NCI-H2227 (cell line): Measurements from ENCODE around the gene PPP2R2C.
A peak's percentile ranks its signal among the peaks of the same experiment; 100 is the strongest.

Source experiments
- DNase-seq: peaks from one replicate; lab custom pipeline; 2025; ENCODE audit not compliant: unreplicated experiment; lab: John Stamatoyannopoulos, UW

PPP2R2C gene

DNA sequence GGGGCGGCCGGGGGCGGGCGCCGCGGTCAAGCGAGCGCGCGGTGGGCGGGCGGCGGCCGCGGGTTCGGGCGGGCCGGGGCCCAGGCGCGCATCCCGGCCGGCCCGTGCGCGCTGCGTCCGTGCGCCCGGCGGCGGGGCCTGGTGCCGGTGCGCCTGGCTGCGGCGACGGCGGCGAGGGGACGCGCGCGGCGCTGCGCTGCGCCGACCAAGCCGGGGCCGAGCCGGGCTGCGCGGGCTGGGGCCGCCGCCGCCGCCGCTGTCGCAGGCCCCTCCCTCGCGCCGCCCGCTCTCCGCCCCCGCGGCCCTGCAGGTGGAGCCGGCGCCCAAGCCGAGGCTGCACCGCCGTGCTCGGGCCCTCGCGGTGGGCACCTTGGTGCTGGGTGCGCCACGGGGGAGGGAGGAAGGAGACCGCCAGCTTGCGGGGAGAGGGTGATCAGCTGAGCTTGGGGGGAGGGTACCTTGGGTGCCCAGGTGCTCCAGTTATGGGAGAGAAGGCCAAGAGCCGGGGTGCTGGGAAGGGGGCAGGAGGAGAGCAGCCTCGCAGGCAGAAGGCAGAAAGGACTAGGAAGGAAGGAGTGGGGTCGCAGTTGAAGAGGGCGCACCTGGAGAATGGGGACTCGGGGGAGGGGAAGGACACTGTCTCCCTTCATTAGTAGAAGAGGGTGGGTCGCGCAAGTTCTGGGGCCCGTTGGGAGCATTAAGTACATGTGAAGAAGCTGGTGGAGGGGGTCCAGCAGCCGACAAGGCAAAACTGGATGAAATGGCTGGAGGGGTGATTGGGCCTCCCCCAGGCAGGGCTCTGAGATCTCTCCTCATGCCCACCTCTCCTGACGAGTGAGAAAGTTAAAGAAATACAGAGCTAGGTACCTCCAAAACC is at the start of gene PPP2R2C:
PPP2R2C (minus strand) TSS at position 228 of the 877 bp plus-strand sequence. CDS start 385 bp downstream, outside the sequence.
- peak; percentile 70 for DNase-seq

GRCh38 chr4:6520978-6521377 is 48.6 kb upstream of the PPP2R2C start:
- no peak for DNase-seq

- no peak for DNase-seq
Measured at GRCh38 chr4:6520051-6520636, 47.7 kb upstream of the PPP2R2C start.

DNA sequence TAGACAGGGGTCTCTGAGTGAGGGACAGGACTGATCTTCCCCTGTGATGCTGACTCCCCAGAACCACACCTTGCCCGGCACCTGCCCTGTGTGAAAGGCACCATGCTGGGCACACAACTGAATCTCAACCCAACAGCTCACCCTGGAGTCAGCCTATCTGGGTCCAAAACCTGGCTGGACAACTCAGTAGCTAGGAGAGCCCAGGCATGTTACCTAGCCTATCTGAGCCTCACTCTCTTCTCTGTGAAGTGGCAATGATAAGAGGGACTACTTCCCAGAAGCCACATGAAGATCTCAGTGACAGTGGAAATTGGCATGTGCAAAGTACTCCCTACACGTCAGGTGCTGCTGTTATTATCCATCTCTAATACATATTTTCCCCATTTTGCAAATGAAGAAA is 44.8 kb upstream of the PPP2R2C start:
- DNase-seq, result no peak

- no peak for DNase-seq
Measured at GRCh38 chr4:6516762-6517161, 44.3 kb upstream of the PPP2R2C start.

DNA sequence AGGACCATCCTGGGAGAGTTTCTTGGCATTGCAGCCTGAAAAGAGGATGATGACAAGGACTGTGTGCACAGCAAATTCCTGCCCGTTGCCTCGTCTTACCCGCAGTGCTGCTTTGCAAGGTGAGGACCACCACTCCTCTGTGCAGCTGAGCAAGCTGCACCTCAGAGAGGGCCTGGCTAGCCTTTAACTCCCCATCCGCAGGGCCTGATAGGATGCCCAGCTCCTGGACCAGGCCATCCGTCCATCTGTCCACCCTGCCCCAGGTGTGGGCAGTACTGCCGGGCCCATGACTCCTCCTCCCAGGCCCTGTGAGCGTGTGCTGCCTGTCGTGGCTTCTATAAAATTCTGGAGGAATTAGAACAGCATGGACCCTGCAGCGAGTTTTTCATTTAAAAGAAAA is 43.9 kb upstream of the PPP2R2C start:
- no peak for DNase-seq

GRCh38 chr4:6513678-6514077 is 41.3 kb upstream of the PPP2R2C start:
- DNase-seq, result no peak

GRCh38 chr4:6509587-6509986 is 37.2 kb upstream of the PPP2R2C start:
- DNase-seq, result no peak

DNA sequence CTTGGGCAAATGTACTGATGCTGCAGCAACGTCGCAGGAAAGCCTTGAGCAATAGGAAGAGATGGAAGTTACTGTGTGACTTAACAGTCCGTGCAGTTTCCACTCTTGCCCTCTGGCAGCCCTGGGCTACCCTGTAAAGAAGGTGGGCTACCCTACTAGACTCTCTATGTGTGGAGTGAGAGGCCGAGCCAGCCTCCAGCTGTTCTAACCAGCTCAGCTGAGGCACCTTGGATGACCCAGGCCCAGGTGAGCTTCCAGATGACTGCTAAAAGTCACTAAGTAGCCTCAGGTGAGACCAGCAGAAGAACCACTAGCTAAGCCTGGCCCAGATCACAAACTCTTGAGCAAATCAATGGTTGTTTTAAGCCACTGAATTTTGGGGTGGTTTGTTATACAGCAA is 34.9 kb upstream of the PPP2R2C start:
- DNase-seq, result no peak

DNA sequence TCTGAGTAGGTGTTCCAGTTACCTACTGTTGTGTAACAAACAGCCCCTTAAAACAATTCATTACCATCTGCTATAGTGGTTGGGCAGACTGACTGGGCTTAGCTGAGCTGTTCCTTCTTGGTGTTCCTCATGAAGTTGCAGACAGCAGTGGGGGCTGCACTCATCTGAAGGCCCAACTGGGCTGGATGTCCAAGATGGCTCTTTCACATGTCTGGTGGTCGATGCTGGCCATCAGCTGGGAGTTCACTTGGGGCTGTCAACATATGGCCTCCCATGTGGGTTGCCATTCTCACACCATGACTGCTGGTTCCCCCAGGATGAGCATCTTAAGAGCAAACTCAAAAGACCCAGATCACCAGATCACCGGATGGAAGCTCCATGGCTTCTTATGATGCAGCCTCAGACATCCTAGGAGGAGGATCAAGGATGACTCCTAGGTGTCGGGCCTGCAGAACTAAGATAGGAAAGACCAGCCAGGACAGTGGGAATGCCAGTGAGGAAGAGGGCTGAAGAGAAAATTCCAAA is 34.3 kb upstream of the PPP2R2C start:
- DNase-seq, result no peak

DNA sequence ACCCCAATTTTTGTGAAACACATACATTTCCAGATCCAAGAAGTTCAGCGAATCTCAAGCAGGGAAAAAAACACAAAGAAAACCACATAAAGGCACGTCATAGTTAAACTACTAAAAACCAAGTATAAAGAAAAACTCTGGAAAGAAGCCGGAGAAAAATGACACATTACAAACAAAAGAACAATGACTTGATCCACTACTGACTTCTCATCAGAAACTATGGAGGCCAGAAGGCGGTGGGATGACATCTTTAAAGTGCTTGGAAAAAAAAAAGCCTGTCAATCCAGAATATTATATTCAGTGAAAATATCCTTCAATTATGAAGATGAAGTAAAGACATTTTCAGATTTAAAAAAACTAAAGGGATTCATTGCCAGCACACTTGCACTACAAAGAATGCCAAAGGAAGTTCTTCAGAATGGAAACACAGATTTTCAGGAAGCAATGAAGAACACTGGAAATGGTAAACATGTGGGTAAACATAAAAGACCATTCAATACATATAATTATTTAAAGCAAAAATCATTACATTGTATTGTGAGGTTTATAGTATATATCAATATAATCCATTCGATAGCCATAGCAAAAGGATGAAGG is 32.6 kb upstream of the PPP2R2C start:
- no peak for DNase-seq

- DNase-seq, result no peak
Measured at GRCh38 chr4:6502747-6503465, 30.5 kb upstream of the PPP2R2C start.

DNA sequence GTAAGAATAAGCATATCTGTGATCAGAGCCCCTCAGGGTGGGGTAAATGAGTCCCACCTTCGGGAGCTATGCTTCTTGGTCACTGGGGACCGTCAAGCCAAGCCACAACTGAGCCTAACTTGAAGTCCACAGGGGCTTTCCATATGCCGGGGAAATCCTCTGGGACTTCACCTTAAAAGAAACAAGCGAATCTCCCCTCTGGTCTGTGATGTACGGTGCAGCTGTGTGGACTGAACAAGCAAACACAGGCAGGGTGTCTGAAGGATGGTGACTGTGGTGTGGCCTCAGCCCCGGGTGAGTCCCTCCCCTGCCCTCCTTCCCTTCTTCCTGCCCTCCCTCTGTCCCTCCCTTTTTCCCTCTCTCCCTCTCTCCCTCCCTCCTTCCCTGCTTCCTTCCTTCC is 29.7 kb upstream of the PPP2R2C start:
- DNase-seq, result no peak

GRCh38 chr4:6501171-6501570 is 28.8 kb upstream of the PPP2R2C start:
- no peak for DNase-seq

DNA sequence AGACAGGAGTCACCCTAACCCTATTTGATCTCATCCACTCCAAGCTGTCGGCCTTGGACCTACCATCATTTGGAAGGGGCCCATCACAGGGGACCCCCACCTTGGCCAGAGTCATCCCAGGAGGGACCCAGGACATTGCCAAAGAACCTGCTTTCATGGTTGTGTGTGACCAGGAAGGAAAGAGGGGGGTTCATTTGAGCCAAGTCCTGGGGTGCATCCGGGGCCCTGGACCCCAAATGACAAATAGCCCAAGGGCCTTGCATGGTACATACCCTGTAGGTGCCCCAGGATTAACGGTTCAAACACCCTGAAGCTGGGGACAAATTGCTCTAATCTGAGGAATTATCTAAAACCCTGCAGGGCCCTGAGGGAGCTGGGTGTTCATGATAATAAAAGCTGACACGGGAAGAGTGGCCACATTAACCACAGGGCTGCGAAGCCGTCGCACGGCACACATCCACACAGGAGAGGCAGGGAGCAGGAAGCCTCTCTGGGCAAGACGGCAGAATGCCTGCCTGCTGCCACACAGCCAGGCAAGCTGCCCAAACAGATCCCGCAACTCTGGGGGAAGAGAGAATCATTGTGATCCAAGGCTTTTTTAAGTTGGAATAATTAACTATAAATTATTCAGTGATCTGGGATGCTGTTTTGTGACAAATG is 28.2 kb upstream of the PPP2R2C start:
- DNase-seq, result no peak

DNA sequence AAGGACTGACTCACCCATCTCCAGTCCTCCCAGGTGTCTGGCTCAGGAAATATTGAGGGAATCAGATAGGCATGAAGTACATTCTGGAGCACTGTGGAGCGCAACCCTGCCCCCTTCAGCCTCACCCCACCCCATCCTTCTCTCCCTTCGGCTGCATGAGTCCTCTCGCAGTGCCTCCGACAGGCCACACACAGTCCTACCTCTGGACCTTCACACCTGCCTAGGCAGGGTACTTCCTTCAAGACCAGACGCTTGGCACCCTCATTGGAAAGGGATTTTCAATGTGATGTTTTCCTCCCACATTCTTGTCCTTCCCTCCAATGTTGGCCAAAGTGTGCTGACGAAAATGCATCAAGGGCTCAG is 26.8 kb upstream of the PPP2R2C start:
- no peak for DNase-seq

DNA sequence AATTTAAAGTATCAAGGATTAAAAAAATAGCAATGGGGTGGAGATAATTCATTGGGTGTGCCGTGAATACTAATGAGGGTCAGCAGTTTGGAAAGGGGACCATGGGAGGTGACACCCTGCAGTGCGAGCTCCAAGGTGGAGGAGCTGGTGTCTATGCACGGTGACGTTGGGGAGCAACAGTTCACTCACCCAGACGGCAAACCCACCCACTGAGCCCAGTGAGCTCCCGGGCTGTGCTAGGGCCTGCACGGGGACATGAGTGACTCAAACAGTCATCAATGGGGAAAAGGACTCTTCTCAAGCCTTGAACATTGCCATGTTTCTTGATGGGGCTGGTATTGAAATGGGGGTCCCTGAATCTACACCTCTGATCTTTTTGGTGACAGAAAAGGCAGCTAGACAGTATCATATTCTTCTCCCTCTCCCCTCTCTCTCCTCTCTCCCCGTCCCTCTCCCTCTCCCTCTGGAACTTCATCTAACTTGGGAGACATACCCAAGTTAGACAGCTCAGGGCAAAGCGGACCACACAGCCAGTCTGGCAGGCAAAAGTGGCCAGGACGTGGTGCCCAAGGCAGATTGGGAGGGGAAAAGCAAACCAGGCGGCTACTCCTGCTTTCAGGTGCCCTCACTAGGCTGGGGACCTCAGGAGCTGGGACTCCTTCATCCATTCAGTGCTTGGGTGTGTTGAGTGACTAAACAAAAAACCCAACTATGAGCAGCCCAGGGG is 26.3 kb upstream of the PPP2R2C start:
- DNase-seq, result no peak

DNA sequence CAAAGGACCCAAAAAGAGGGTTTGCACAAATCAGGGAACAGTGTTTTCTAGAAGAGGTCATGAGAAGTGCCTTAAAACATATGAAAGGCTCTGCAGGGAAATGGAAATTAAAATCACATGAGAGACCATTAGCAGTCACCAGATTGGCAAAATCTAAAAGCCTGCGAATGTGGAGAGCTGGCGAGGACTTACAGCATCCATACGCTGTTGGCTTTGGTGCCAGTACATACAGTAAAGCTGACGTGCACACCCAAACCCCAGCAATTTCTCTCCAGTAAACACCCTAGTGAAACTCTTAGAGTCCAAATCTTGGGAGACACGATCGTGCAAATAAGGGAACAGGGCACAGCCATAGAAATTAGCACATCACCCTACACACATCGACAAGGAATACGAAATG is 25.4 kb upstream of the PPP2R2C start:
- DNase-seq, result no peak

DNA sequence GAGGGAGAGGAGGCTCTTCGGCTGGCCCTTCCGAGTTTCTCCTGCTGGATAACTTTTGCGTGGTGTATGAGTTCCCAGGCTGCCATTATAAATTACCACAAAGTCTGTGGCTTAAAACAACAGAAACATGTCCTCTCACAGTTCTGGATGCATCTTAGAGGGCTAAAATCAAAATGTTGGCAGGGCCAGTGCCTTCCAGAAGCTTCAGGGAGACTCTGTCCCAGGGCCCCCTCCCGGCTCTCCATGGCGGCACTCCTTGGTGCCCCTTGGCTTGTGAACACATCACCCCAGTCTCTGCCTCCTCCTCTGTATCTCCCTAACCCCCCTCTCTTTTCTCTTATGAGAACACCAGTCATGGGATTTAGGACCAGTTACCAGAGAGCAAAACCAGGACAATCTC is 23.3 kb upstream of the PPP2R2C start:
- DNase-seq, result no peak

DNA sequence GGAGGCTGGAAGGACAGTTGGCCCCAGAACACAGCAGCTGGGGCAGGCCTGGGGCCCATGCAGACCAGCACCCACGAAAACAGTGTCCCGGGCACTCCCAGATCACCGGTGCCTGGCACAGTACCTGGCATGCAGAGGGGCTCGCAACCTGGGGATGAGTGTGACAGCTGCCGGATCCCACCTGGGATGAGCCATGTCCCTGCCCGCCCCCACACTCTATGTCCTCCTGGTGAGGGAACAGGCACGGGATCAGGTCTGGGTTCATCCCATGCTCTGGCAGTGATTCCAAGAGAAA is 22.8 kb upstream of the PPP2R2C start:
- no peak for DNase-seq
